ENCODE results near the gene GMDS. TPM values are rescaled to one million over a fixed set of nuclear protein-coding genes. Genes with fewer than 3 reads are reported as not detected.

Gene GMDS
- total RNA-seq, 2 donors from 2014 or later: 25.4 to 29.5 TPM

- no peaks in the 10 kb centered on the region for H3K9me3 ChIP-seq (ENCODE audit: control insufficient read depth, low read length)
- Mint-ChIP-seq H3K27ac (no peak overlapping the region), H3K4me3 (no peak overlapping the region)
Measured at GRCh38 chr6:1890071-1890470, 355.3 kb downstream of the GMDS start.

GRCh38 chr6:1885576-1886011, 359.8 kb downstream of the GMDS start:
- Histone ChIP-seq H3K36me3 (ENCODE audit: control insufficient read depth, insufficient read depth, low read length) (no peaks in the 10 kb centered on the region), H3K4me1 (ENCODE audit: control insufficient read depth, insufficient read depth, low read length) (no peaks in the 10 kb centered on the region), H3K27ac (ENCODE audit: low read depth, low read length) (peak overlapping the region; percentile 96), H3K27me3 (ENCODE audit: control insufficient read depth, insufficient read depth, low read length, poor library complexity, severe bottlenecking) (no peaks in the 10 kb centered on the region), H3K4me3 (ENCODE audit: low read length) (no peak overlapping the region), H3K9me3 (ENCODE audit: control insufficient read depth, low read length) (no peaks in the 10 kb centered on the region), H3K9ac (ENCODE audit: extremely low read depth, low read length, poor library complexity, severe bottlenecking) (no peak overlapping the region)
- Mint-ChIP-seq H3K4me3 (no peak overlapping the region), H3K9me3 (no peaks in the 10 kb centered on the region), H3K27ac (no peak overlapping the region), H3K4me1 (peaks cover 4% of the 10 kb centered on the region), H3K36me3 (ENCODE audit: low read depth) (no peaks in the 10 kb centered on the region), H3K27me3 (ENCODE audit: insufficient read depth) (no peaks in the 10 kb centered on the region)
- no peak for DNase-seq
- WGBS, 2 experiments (ENCODE audit: insufficient coverage in 1 of 2, insufficient read length in 1 of 2): 56 to 84% methylated on average over 10 to 12 of the region's 12 CpGs
- TF ChIP-seq CTCF (conservative IDR thresholded peaks at IDR 0.05): no peak

More at GRCh38 chr6:1890071-1890470, 355.3 kb downstream of the GMDS start:
- Histone ChIP-seq H3K4me1 (ENCODE audit: control insufficient read depth, insufficient read depth, low read length) (no peaks in the 10 kb centered on the region), H3K27ac (ENCODE audit: low read depth, low read length) (no peak overlapping the region), H3K4me3 (ENCODE audit: low read length) (no peak overlapping the region), H3K27me3 (ENCODE audit: control insufficient read depth, insufficient read depth, low read length, poor library complexity, severe bottlenecking) (no peaks in the 10 kb centered on the region), H3K9ac (ENCODE audit: extremely low read depth, low read length, poor library complexity, severe bottlenecking) (no peak overlapping the region), H3K36me3 (ENCODE audit: control insufficient read depth, insufficient read depth, low read length) (no peaks in the 10 kb centered on the region)
- 93 to 96% methylated on average over 7 to 8 of the region's 8 CpGs for WGBS, 2 experiments (ENCODE audit: insufficient coverage in 1 of 2, insufficient read length in 1 of 2)
- TF ChIP-seq CTCF (conservative IDR thresholded peaks at IDR 0.05): no peak
- Mint-ChIP-seq H3K9me3 (no peaks in the 10 kb centered on the region), H3K4me1 (peaks cover 8% of the 10 kb centered on the region), H3K36me3 (ENCODE audit: low read depth) (no peaks in the 10 kb centered on the region), H3K27me3 (ENCODE audit: insufficient read depth) (no peaks in the 10 kb centered on the region)
- DNase-seq: no peak

- Mint-ChIP-seq H3K36me3 (ENCODE audit: low read depth) (no peaks in the 10 kb centered on the region), H3K27me3 (ENCODE audit: insufficient read depth) (no peaks in the 10 kb centered on the region), H3K4me3 (no peak overlapping the region), H3K4me1 (peaks cover 4% of the 10 kb centered on the region), H3K9me3 (no peaks in the 10 kb centered on the region), H3K27ac (no peak overlapping the region)
- 85 to 98% methylated on average over 2 of the region's 2 CpGs for WGBS, 2 experiments (ENCODE audit: insufficient coverage in 1 of 2, insufficient read length in 1 of 2)
- Histone ChIP-seq H3K9ac (ENCODE audit: extremely low read depth, low read length, poor library complexity, severe bottlenecking) (no peak overlapping the region), H3K36me3 (ENCODE audit: control insufficient read depth, insufficient read depth, low read length) (no peaks in the 10 kb centered on the region), H3K27me3 (ENCODE audit: control insufficient read depth, insufficient read depth, low read length, poor library complexity, severe bottlenecking) (no peaks in the 10 kb centered on the region), H3K9me3 (ENCODE audit: control insufficient read depth, low read length) (no peaks in the 10 kb centered on the region), H3K4me1 (ENCODE audit: control insufficient read depth, insufficient read depth, low read length) (no peaks in the 10 kb centered on the region), H3K27ac (ENCODE audit: low read depth, low read length) (no peak overlapping the region), H3K4me3 (ENCODE audit: low read length) (no peak overlapping the region)
- TF ChIP-seq CTCF (conservative IDR thresholded peaks at IDR 0.05): no peak
- DNase-seq: no peak
Measured at GRCh38 chr6:1884313-1884712, 361.1 kb downstream of the GMDS start.

All from endodermal cell (in vitro differentiated cells).